ENCODE measurements around the gene DISC1. TPM values are rescaled to one million over a fixed set of nuclear protein-coding genes. Genes with fewer than 3 reads are reported as not detected.

Gene DISC1
- total and polyA plus RNA-seq, 2 of the 13 experiments (the other 11 are each of a cell fraction or from before 2014, with no cell fraction given), result 4.2 to 4.6 TPM

- CTCF ChIA-PET (ENCODE audit: low intra/inter-chr PET ratio, low total read pairs), result no interaction called here
- Histone ChIP-seq H3K4me2 (ENCODE audit: low read depth, low read length) (no peak overlapping the region), H3K9ac (ENCODE audit: insufficient read depth, low read depth, low read length) (no peak overlapping the region), H3K27me3 (ENCODE audit: control insufficient read depth in 1 of 2, insufficient read depth in 2 of 2, low read length in 2 of 2) (no peaks in the 10 kb centered on the region; a peak in 1 of 5 replicates), H2AFZ (ENCODE audit: low read length) (no peak overlapping the region), H3K9me3 (ENCODE audit: low read length) (no peaks in the 10 kb centered on the region), H3K4me1 (ENCODE audit: insufficient read depth, low read length) (no peaks in the 10 kb centered on the region), H3K79me2 (ENCODE audit: insufficient read depth, low read length) (no peaks in the 10 kb centered on the region), H3K36me3 (replicated peaks in 1 of 2; ENCODE audit: control insufficient read depth in 1 of 2, insufficient read depth in 2 of 2, low read length in 2 of 2) (0 out of 5 replicates have a peak, but pooled peaks cover 0 to 1% of the 10 kb centered on the region in 2 experiments), H3K4me3 (replicated peaks in 1 of 3; ENCODE audit: insufficient read depth in 1 of 3, low read depth in 2 of 3, low read length in 3 of 3) (no peak overlapping the region), H4K20me1 (ENCODE audit: insufficient read depth, low read length) (no peaks in the 10 kb centered on the region), H3K27ac (ENCODE audit: extremely low read length, insufficient read depth, low read length) (no peak overlapping the region)
- no peak for FAIRE-seq
- TF ChIP-seq LBX2 (CRISPR knock-in tag; IDR thresholded peaks at IDR 0.05; ENCODE audit: borderline replicate concordance), result no peak
- no peak for TF ChIP-seq DMTF1 (CRISPR knock-in tag; IDR thresholded peaks at IDR 0.05)
- no peak for TF ChIP-seq SATB2 (CRISPR knock-in tag; IDR thresholded peaks at IDR 0.05)
- TF ChIP-seq ZNF569 (CRISPR knock-in tag; IDR thresholded peaks at IDR 0.05; ENCODE audit: borderline replicate concordance), result no peak
- no peak for TF ChIP-seq SPEN (CRISPR knock-in tag; IDR thresholded peaks at IDR 0.05; ENCODE audit: low read depth)
- TF ChIP-seq CREM (IDR thresholded peaks at IDR 0.05), result no peak
- no peak for TF ChIP-seq CREM (CRISPR knock-in tag; IDR thresholded peaks at IDR 0.05)
- TF ChIP-seq SAP130 (CRISPR knock-in tag; IDR thresholded peaks at IDR 0.05; ENCODE audit: low read depth), result no peak
- TF ChIP-seq ZNF468 (CRISPR knock-in tag; IDR thresholded peaks at IDR 0.05), result no peak
- TF ChIP-seq MIXL1 (CRISPR knock-in tag; IDR thresholded peaks at IDR 0.05), result no peak
- TF ChIP-seq MYPOP (CRISPR knock-in tag; IDR thresholded peaks at IDR 0.05), result no peak
- TF ChIP-seq GFI1 (CRISPR knock-in tag; IDR thresholded peaks at IDR 0.05; ENCODE audit: borderline replicate concordance), result no peak
- no peak for TF ChIP-seq ZBTB38 (CRISPR knock-in tag; IDR thresholded peaks at IDR 0.05)
- TF ChIP-seq KMT2B (CRISPR knock-in tag; IDR thresholded peaks at IDR 0.05), result no peak
- no peak for TF ChIP-seq ZNF775 (CRISPR knock-in tag; IDR thresholded peaks at IDR 0.05; ENCODE audit: borderline replicate concordance)
- no peak for TF ChIP-seq PHB2 (IDR thresholded peaks at IDR 0.05; ENCODE audit: partially characterized antibody)
- TF ChIP-seq RXRA (CRISPR knock-in tag; IDR thresholded peaks at IDR 0.05), result no peak
- no peak for TF ChIP-seq ZNF44 (CRISPR knock-in tag; IDR thresholded peaks at IDR 0.05)
- no peak for TF ChIP-seq ZSCAN12 (CRISPR knock-in tag; IDR thresholded peaks at IDR 0.05)
- DNase-seq (ENCODE audit: low spot score), result no peak
- intact Hi-C loops (cut with micrococcal nuclease; ENCODE audit: unreplicated experiment) (no loop called here), in situ Hi-C loops (cut with HindIII; ENCODE audit: extremely low pct_ligation_motif_present, low pct_unique_long_range_greater_than_20kb) (no loop called here)
- WGBS (ENCODE audit: low lambda C conversion rate), result 84% methylated on average over 5 of the region's 6 CpGs
- no peak for ATAC-seq
- POLR2A ChIA-PET, result no interaction called here
- no TSS peak for BruUV-seq (replicated peaks)
Observed at GRCh38 chr1:231705806-231706760, 79.5 kb downstream of the DISC1 start.
